ENCODE results near the gene SZT2. TPM values are rescaled to one million over a fixed set of nuclear protein-coding genes. Genes with fewer than 3 reads are reported as not detected.
"Not testable (repeated sequence)": the region's sequence is repeated elsewhere in the genome, so short reads cannot be mapped to it uniquely, and the experiment has no call there.

Gene SZT2
- total RNA-seq, 1 donor from 2014 or later, result 17.3 TPM

- no peak for DNase-seq
Observed at GRCh38 chr1:43493661-43494450, 104.2 kb downstream of the SZT2 start.

DNA sequence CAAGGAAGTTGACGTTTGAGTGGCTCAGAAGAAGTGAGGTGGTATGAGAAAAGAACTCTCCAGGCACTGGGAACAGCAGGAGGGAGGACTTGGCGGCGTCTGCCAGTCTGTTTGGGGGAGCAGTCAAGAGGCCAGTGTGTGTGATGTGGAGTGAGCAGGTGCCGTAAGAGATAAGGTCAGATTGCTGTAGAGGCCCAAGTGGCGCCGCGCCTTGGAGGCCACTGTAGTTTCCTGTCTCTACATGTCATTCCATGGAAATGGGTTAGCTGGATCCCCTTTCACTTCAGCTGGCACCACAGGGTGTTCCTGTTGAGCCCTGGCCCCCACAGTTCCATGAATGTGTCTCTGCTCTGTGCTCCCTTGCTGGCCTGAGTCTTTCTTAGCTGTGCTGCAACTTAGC, 105.5 kb downstream of the SZT2 start:
- DNase-seq, result no peak

GRCh38 chr1:43499898-43500297, 110.2 kb downstream of the SZT2 start:
- no peak for DNase-seq

DNA sequence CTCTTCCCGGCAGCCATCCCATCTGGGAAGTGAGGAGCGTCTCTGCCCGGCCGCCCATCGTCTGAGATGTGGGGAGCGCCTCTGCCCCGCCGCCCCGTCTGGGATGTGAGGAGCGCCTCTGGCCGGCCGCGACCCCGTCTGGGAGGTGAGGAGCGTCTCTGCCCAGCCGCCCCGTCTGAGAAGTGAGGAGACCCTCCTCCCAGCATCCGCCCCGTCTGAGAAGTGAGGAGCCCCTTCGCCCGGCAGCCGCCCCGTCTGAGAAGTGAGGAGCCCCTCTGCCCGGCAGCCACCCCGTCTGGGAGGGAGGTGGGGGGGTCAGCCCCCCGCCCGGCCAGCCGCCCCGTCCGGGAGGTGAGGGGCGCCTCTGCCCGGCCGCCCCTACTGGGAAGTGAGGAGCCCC, 112.1 kb downstream of the SZT2 start:
- DNase-seq, result not testable (repeated sequence)

DNA sequence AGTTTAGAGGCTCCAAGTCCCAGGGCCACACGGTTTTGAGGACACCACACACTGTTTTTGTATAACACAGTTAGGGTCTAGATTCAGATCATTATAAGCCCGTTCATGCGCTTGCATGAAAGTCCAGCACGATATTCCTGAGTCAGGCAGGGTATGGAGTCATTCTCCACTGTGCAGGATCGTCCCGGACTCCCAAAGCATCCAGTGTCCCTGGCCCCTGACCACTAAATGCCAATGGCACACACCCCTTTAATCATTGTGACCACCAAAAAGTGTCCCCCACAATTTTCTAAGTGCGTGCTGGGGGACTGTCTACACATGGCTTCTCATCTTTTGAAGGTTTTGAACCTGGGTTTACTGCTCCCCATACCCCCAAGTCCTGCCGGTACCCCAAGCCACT, 113.8 kb downstream of the SZT2 start:
- DNase-seq, result no peak

Small RNAs within 50 kb of the gene (small RNA-seq; reads per million reads assigned to genes)
- not detected for gene MIR6735

Other genes starting within 250 kb of the SZT2 start
- gene EBNA1BP2, start 217.6 kb upstream of the SZT2 start, total RNA-seq, result 46.8 TPM
- gene CFAP57, start 217.6 kb upstream of the SZT2 start, total RNA-seq, result 1.4 TPM
- gene TMEM125, start 119.9 kb upstream of the SZT2 start, total RNA-seq, result 0.78 TPM
- gene C1orf210, start 104.3 kb upstream of the SZT2 start, total RNA-seq, result not detected
- gene TIE1, start 88.9 kb upstream of the SZT2 start, total RNA-seq, result 7.0 TPM
- not detected for gene MPL, start 52.1 kb upstream of the SZT2 start, total RNA-seq
- 4.2 TPM for gene CDC20, start 30.9 kb upstream of the SZT2 start, total RNA-seq
- 7.0 TPM for gene ELOVL1, start 21.9 kb upstream of the SZT2 start, total RNA-seq
- 20.7 TPM for gene MED8, start 99 bp upstream of the SZT2 start, total RNA-seq
- gene HYI, start 64.0 kb downstream of the SZT2 start, total RNA-seq, result 32.1 TPM
- gene PTPRF, start 141.0 kb downstream of the SZT2 start, total RNA-seq, result 37.6 TPM